ENCODE measurements around the gene PRODH. TPM values are rescaled to one million over a fixed set of nuclear protein-coding genes. Genes with fewer than 3 reads are reported as not detected.

Gene PRODH, protein sequence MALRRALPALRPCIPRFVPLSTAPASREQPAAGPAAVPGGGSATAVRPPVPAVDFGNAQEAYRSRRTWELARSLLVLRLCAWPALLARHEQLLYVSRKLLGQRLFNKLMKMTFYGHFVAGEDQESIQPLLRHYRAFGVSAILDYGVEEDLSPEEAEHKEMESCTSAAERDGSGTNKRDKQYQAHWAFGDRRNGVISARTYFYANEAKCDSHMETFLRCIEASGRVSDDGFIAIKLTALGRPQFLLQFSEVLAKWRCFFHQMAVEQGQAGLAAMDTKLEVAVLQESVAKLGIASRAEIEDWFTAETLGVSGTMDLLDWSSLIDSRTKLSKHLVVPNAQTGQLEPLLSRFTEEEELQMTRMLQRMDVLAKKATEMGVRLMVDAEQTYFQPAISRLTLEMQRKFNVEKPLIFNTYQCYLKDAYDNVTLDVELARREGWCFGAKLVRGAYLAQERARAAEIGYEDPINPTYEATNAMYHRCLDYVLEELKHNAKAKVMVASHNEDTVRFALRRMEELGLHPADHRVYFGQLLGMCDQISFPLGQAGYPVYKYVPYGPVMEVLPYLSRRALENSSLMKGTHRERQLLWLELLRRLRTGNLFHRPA
- 0.97 and 1.5 TPM in 2 replicates for polyA plus RNA-seq (2013)

DNA sequence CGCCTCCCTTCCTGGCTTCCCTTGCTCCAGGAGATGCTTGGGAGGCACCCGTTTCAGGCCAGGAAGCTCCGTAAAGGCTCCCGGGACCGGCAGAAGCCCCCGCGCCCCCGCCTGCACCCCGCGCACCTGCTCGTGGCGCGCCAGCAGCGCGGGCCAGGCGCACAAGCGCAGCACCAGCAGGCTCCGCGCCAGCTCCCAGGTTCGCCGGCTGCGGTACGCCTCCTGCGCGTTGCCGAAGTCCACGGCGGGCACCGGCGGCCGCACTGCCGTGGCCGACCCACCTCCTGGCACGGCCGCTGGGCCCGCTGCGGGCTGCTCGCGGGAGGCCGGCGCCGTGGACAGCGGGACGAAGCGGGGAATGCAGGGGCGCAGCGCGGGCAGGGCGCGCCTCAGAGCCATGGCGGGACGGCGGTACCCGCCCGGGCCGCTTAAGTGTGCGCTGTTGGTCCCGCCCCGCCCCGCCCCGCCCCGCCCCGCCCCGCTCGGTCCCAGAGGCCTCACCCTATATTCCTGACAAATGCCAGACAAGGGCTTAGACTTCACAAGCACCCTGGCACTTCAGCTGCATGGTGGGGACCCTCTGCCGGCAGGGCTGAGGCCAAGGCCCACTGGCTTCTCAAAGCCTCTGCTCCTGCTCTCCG lies at the start of gene PRODH:
TSS of gene PRODH (minus strand) at position 405 of the 641 bp plus-strand sequence. CDS start at position 399, 6 bp downstream.
- no peak for DNase-seq

GRCh38 chr22:18985780-18986179 lies 49.7 kb upstream of the PRODH start:
- no peak overlapping the region for H2AFZ ChIP-seq (ENCODE audit: insufficient read depth, low read length, poor library complexity)
- WGBS (ENCODE audit: extremely low coverage, insufficient coverage, insufficient read length), result no CpG with 5 or more reads among the region's 21 CpGs
- H3K4me1 ChIP-seq (ENCODE audit: control insufficient read depth in 1 of 2, insufficient read depth in 2 of 2, low read length in 2 of 2), result no peaks in the 10 kb centered on the region
- H4K12ac ChIP-seq (ENCODE audit: low read depth, low read length), result no peak overlapping the region
- no peak overlapping the region for H3K9ac ChIP-seq (ENCODE audit: low read length)
- no peaks in the 10 kb centered on the region for H3K79me1 ChIP-seq (ENCODE audit: low read length)
- no peak overlapping the region for H4K91ac ChIP-seq (ENCODE audit: low read depth, low read length)
- H3K23ac ChIP-seq (ENCODE audit: low read length), result no peak overlapping the region
- H3K27ac ChIP-seq (ENCODE audit: low read depth, low read length), result no peak overlapping the region
- no peak overlapping the region for H2AK5ac ChIP-seq (ENCODE audit: low read length)
- no peak overlapping the region for H3K18ac ChIP-seq (ENCODE audit: low read length)
- no peak overlapping the region for H3K14ac ChIP-seq (ENCODE audit: low read length)
- H3K79me2 ChIP-seq (ENCODE audit: control insufficient read depth, insufficient read depth, low read length, poor library complexity), result no peaks in the 10 kb centered on the region
- no peak overlapping the region for H3K4me3 ChIP-seq (ENCODE audit: low read depth, low read length)
- no peak overlapping the region for H3K4ac ChIP-seq (ENCODE audit: low read depth, low read length)
- H2BK5ac ChIP-seq (ENCODE audit: low read depth, low read length, poor library complexity), result no peak overlapping the region
- no peak overlapping the region for H2BK120ac ChIP-seq (ENCODE audit: insufficient read depth, low read length, poor library complexity)
- no peaks in the 10 kb centered on the region for H3K27me3 ChIP-seq (ENCODE audit: insufficient read depth, low read length)
- no peak overlapping the region for H3K4me2 ChIP-seq (ENCODE audit: low read length)
- H3K9me3 ChIP-seq (ENCODE audit: insufficient read depth, low read depth, low read length), result no peaks in the 10 kb centered on the region
- no peaks in the 10 kb centered on the region for H3K36me3 ChIP-seq (ENCODE audit: control insufficient read depth in 1 of 2, insufficient read depth in 2 of 2, low read length in 2 of 2)
- no peak for DNase-seq
- H2BK12ac ChIP-seq (ENCODE audit: low read length), result no peak overlapping the region
- no peak overlapping the region for H4K8ac ChIP-seq (ENCODE audit: low read depth, low read length)

More for the DNA sequence above, at the start of gene PRODH:
- no peak within 1 kb of the TSS for H4K8ac ChIP-seq (ENCODE audit: low read depth, low read length)
- H3K9me3 ChIP-seq (ENCODE audit: insufficient read depth, low read depth, low read length), result no peaks in the 10 kb centered on the region
- no peaks in the 10 kb centered on the region for H3K27me3 ChIP-seq (ENCODE audit: insufficient read depth, low read length)
- H3K9ac ChIP-seq (ENCODE audit: low read length), result no peak within 1 kb of the TSS
- H2BK5ac ChIP-seq (ENCODE audit: low read depth, low read length, poor library complexity), result no peak within 1 kb of the TSS
- no peak within 1 kb of the TSS for H3K27ac ChIP-seq (ENCODE audit: low read depth, low read length)
- H3K36me3 ChIP-seq (ENCODE audit: control insufficient read depth in 1 of 2, insufficient read depth in 2 of 2, low read length in 2 of 2), result no peaks in the 10 kb centered on the region
- H3K4ac ChIP-seq (ENCODE audit: low read depth, low read length), result no peak within 1 kb of the TSS
- no peak within 1 kb of the TSS for H2BK12ac ChIP-seq (ENCODE audit: low read length)
- no peak within 1 kb of the TSS for H3K18ac ChIP-seq (ENCODE audit: low read length)
- H2AFZ ChIP-seq (ENCODE audit: insufficient read depth, low read length, poor library complexity), result no peak within 1 kb of the TSS
- no peak within 1 kb of the TSS for H3K4me2 ChIP-seq (ENCODE audit: low read length)
- no peak within 1 kb of the TSS for H2AK5ac ChIP-seq (ENCODE audit: low read length)
- no peak within 1 kb of the TSS for H3K14ac ChIP-seq (ENCODE audit: low read length)
- H3K4me3 ChIP-seq (ENCODE audit: low read depth, low read length), result no peak within 1 kb of the TSS
- no peaks in the 10 kb centered on the region for H3K4me1 ChIP-seq (ENCODE audit: control insufficient read depth in 1 of 2, insufficient read depth in 2 of 2, low read length in 2 of 2)
- no peak within 1 kb of the TSS for H4K91ac ChIP-seq (ENCODE audit: low read depth, low read length)
- H4K12ac ChIP-seq (ENCODE audit: low read depth, low read length), result no peak within 1 kb of the TSS
- no CpG with 5 or more reads among the region's 67 CpGs for WGBS (ENCODE audit: extremely low coverage, insufficient coverage, insufficient read length)
- no peak within 1 kb of the TSS for H3K23ac ChIP-seq (ENCODE audit: low read length)
- no peak within 1 kb of the TSS for H2BK120ac ChIP-seq (ENCODE audit: insufficient read depth, low read length, poor library complexity)
- no peaks in the 10 kb centered on the region for H3K79me2 ChIP-seq (ENCODE audit: control insufficient read depth, insufficient read depth, low read length, poor library complexity)
- H3K79me1 ChIP-seq (ENCODE audit: low read length), result no peaks in the 10 kb centered on the region

DNA sequence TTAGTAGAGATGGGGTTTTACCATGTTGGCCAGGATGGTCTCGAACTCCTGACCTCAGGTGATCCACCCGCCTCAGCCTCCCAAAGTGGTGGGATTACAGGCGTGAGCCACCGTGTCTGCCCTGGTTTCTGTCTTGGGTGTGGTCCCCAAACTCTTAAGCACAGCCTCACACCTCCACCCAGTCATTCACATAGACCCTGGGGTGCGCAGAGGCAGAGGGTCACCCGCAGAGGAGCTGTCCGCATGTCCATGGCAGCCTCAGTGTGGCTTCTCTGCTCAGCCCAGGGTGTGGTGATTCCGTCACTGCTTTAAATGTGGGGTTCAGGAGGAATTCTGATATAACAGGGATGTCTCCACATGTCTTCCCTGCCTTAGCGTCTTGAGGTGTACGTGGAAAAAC lies 48.5 kb upstream of the PRODH start:
- no peak overlapping the region for H4K8ac ChIP-seq (ENCODE audit: low read depth, low read length)
- no peak overlapping the region for H2AK5ac ChIP-seq (ENCODE audit: low read length)
- H3K27me3 ChIP-seq (ENCODE audit: insufficient read depth, low read length), result no peaks in the 10 kb centered on the region
- H3K9me3 ChIP-seq (ENCODE audit: insufficient read depth, low read depth, low read length), result peaks cover 5% of the 10 kb centered on the region
- no peaks in the 10 kb centered on the region for H3K36me3 ChIP-seq (ENCODE audit: control insufficient read depth in 1 of 2, insufficient read depth in 2 of 2, low read length in 2 of 2)
- no peak overlapping the region for H3K4ac ChIP-seq (ENCODE audit: low read depth, low read length)
- no peak overlapping the region for H2AFZ ChIP-seq (ENCODE audit: insufficient read depth, low read length, poor library complexity)
- H3K4me1 ChIP-seq (ENCODE audit: control insufficient read depth in 1 of 2, insufficient read depth in 2 of 2, low read length in 2 of 2), result no peaks in the 10 kb centered on the region
- no peak overlapping the region for H2BK12ac ChIP-seq (ENCODE audit: low read length)
- H3K4me3 ChIP-seq (ENCODE audit: low read depth, low read length), result no peak overlapping the region
- H3K79me1 ChIP-seq (ENCODE audit: low read length), result no peaks in the 10 kb centered on the region
- no peak for DNase-seq
- no peak overlapping the region for H2BK5ac ChIP-seq (ENCODE audit: low read depth, low read length, poor library complexity)
- no peak overlapping the region for H3K9ac ChIP-seq (ENCODE audit: low read length)
- no CpG with 5 or more reads among the region's 10 CpGs for WGBS (ENCODE audit: extremely low coverage, insufficient coverage, insufficient read length)
- no peak overlapping the region for H4K12ac ChIP-seq (ENCODE audit: low read depth, low read length)
- no peak overlapping the region for H4K91ac ChIP-seq (ENCODE audit: low read depth, low read length)
- no peak overlapping the region for H3K27ac ChIP-seq (ENCODE audit: low read depth, low read length)
- no peak overlapping the region for H3K23ac ChIP-seq (ENCODE audit: low read length)
- no peak overlapping the region for H2BK120ac ChIP-seq (ENCODE audit: insufficient read depth, low read length, poor library complexity)
- no peak overlapping the region for H3K4me2 ChIP-seq (ENCODE audit: low read length)
- H3K18ac ChIP-seq (ENCODE audit: low read length), result no peak overlapping the region
- no peaks in the 10 kb centered on the region for H3K79me2 ChIP-seq (ENCODE audit: control insufficient read depth, insufficient read depth, low read length, poor library complexity)
- H3K14ac ChIP-seq (ENCODE audit: low read length), result no peak overlapping the region

DNA sequence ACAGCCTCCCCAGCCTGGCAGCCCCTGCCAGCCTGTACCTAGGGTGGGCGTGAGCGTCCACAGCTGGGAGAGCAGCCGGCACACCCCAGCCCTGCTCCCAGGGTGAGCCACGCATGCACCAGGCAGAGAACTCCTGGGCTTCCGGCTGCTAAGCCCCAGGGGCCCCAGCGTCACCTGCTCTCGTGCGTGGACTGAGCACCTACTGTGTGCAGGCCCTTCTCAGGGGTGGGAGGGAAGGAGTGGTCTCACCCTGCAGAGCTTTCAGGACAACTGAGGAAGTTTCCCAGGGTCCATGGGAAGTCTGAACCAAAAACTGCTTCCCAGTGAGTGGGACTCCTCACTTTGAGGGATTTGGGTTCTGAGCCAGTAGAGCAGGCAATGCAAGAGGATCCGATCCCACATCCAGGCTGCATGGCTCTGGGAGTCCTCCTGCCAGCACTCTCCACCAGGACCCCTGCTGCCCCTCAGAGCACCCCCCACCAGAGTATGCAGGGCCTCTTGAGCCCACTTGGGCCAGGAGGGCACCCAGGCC lies 47.1 kb upstream of the PRODH start:
- Histone ChIP-seq H3K4me2 (ENCODE audit: low read length) (no peak overlapping the region), H2AFZ (ENCODE audit: insufficient read depth, low read length, poor library complexity) (no peak overlapping the region), H3K79me1 (ENCODE audit: low read length) (no peaks in the 10 kb centered on the region), H3K27ac (ENCODE audit: low read depth, low read length) (no peak overlapping the region), H2AK5ac (ENCODE audit: low read length) (no peak overlapping the region), H4K8ac (ENCODE audit: low read depth, low read length) (no peak overlapping the region), H3K4me1 (ENCODE audit: control insufficient read depth in 1 of 2, insufficient read depth in 2 of 2, low read length in 2 of 2) (no peaks in the 10 kb centered on the region), H3K9ac (ENCODE audit: low read length) (no peak overlapping the region), H3K4me3 (ENCODE audit: low read depth, low read length) (no peak overlapping the region), H2BK12ac (ENCODE audit: low read length) (no peak overlapping the region), H3K4ac (ENCODE audit: low read depth, low read length) (no peak overlapping the region), H3K18ac (ENCODE audit: low read length) (no peak overlapping the region), H3K36me3 (ENCODE audit: control insufficient read depth in 1 of 2, insufficient read depth in 2 of 2, low read length in 2 of 2) (no peaks in the 10 kb centered on the region), H3K79me2 (ENCODE audit: control insufficient read depth, insufficient read depth, low read length, poor library complexity) (no peaks in the 10 kb centered on the region), H4K91ac (ENCODE audit: low read depth, low read length) (no peak overlapping the region), H3K14ac (ENCODE audit: low read length) (no peak overlapping the region), H3K9me3 (ENCODE audit: insufficient read depth, low read depth, low read length) (peaks cover 9% of the 10 kb centered on the region), H3K27me3 (ENCODE audit: insufficient read depth, low read length) (no peaks in the 10 kb centered on the region), H2BK120ac (ENCODE audit: insufficient read depth, low read length, poor library complexity) (no peak overlapping the region), H4K12ac (ENCODE audit: low read depth, low read length) (no peak overlapping the region), H2BK5ac (ENCODE audit: low read depth, low read length, poor library complexity) (no peak overlapping the region), H3K23ac (ENCODE audit: low read length) (no peak overlapping the region)
- WGBS (ENCODE audit: extremely low coverage, insufficient coverage, insufficient read length), result no CpG with 5 or more reads among the region's 9 CpGs
- no peak for DNase-seq
